Mesodermal cell (in vitro differentiated cells): ENCODE results near the gene CNIH3. TPM values are rescaled to one million over a fixed set of nuclear protein-coding genes. Genes with fewer than 3 reads are reported as not detected.
"Not testable (repeated sequence)": the region's sequence is repeated elsewhere in the genome, so short reads cannot be mapped to it uniquely, and the experiment has no call there.

Experiments used
- H3K27ac ChIP-seq: 2 replicates; pipeline ENCODE4 v1.7.0; 2013; ENCODE audit warnings: mild to moderate bottlenecking, low read depth, low read length, moderate library complexity; ENCODE audit not compliant: severe bottlenecking
- H3K36me3 ChIP-seq: 2 replicates; pipeline ENCODE4 v1.7.1; 2013; ENCODE audit warnings: mild to moderate bottlenecking, low read length, moderate library complexity; ENCODE audit not compliant: control insufficient read depth, insufficient read depth
- H3K4me1 ChIP-seq: one replicate; pipeline ENCODE4 v1.7.1; 2013; ENCODE audit warnings: mild to moderate bottlenecking, low read length; ENCODE audit not compliant: insufficient read depth, control insufficient read depth, poor library complexity, severe bottlenecking
- H3K4me3 ChIP-seq: 2 replicates; pipeline ENCODE4 v1.7.0; 2013; ENCODE audit warnings: low read length, control low read depth, mild to moderate bottlenecking; ENCODE audit not compliant: insufficient read depth, poor library complexity, severe bottlenecking; ENCODE audit errors: extremely low read depth
- H3K9me3 ChIP-seq: 2 replicates; pipeline ENCODE4 v1.7.1; 2013; ENCODE audit warnings: mild to moderate bottlenecking, low read length, moderate library complexity; ENCODE audit not compliant: control insufficient read depth
- WGBS, 2 experiments: methylation state at CpG; one replicate each; pipeline ENCODE4 v1.1.5; 2013; ENCODE audit warnings: missing lambda C conversion rate in 2 of 2; ENCODE audit not compliant: insufficient coverage in 2 of 2; 5-methylcytosine and 5-hydroxymethylcytosine counted together
- polyA plus RNA-seq, 2 experiments: library from polyadenylated mRNA; stranded (reverse); fragments of 50-300 nt; gene quantifications; one replicate each; pipeline ENCODE4 v1.2.3, GENCODE V29; 2013

Gene CNIH3
- 9.1 TPM for polyA plus RNA-seq (2013, experiment 1 of 2)
- polyA plus RNA-seq (2013, experiment 2 of 2): 13.0 TPM

DNA sequence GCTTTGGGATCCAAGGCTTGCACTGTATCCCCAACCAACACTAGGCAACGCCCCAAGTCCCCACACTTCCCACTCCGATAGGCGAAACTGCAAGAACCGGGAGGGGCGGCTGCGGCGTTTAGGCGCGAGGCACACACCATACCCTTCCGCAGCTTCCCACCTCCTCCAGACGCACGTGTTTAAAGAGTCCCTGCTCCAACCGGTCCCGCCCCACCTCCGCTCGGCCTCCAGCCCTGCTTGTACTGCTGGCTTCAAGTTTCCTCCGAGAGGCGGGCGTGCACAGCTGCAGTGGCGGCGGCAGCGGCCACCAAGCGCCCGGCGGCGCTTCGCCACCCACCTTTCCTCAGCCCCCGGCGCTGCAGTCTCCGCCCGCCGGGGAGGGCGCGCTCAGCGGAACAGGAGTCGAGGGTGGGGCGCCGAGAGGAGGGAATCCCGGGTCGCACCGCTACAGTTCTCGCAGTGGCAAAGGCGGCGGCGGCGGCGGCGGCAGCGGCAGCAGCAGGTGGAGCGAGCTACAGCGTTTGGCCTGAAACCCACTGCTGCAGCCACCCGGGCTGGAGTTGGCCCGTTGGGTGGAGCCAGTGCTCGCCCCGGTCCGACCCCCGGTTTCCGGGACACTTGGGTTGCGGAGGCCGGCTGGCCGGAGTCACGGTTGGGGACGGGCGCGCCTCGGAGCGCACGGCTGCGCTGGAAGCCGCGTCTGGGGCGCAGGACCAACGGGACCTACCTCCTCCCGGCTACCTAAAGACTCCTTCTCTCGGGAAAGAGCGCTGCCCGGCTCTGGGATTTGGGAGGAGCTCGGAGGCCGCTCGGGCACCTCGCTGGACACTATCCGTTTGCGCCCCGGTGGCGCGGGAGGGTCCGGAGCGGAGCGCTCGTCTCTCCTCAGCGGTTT is at the start of gene CNIH3:
Gene CNIH3 (plus strand): TSS at position 457 of the 895 bp plus-strand sequence. CDS start 858 bp downstream, outside the sequence.
- Histone ChIP-seq H3K4me3 (peak within 1 kb of the TSS; percentile 59), H3K4me1 (no peaks in the 10 kb centered on the region), H3K36me3 (peaks cover 14% of the 10 kb centered on the region), H3K9me3 (peaks cover 1% of the 10 kb centered on the region), H3K27ac (no peak within 1 kb of the TSS)
- WGBS, 2 experiments: 1 to 3% methylated on average over 55 to 79 of the region's 91 CpGs

DNA sequence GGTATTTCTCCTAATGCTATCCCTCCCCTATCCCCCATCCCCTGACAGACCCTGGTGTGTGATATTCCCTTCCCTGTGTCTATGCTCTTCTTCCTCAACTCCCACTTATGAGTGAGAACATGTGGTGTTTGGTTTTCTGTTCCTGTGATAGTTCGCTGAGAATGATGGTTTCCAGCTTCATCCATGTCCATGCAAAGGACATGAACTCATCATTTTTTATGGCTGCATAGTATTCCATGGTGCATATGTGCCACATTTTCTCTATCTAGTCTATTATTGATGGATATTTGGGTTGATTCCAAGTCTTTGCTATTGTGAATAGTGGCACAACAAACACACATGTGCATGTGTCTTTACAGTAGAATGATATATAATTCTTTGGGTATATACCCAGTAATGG is 49.6 kb upstream of the CNIH3 start:
- not testable (repeated sequence) for H3K4me1 ChIP-seq, H3K4me3 ChIP-seq, H3K27ac ChIP-seq, H3K36me3 ChIP-seq, H3K9me3 ChIP-seq
- 100% methylated on average over 1 of the region's 1 CpG; no CpG with 5 or more reads in 1 of the 2 experiments for WGBS, 2 experiments

DNA sequence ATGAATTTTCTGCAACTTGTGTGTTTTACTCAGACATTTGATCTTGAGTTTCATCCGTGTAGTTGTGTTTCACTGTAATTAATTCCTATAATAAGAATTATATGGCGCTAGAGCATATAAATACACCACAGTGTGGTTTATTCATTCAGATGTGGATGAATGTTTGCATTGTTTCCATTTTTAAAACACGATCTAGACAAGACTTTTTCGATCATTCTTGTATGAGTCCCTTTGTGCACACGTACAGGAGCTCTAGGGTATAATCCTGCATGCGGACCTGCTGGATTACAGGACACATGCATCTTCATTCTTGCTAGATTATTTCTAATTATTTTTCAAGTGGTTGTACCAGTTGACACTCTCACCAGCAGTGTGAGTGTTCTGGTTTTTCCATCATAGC is 46.8 kb upstream of the CNIH3 start:
- no peaks in the 10 kb centered on the region for H3K36me3 ChIP-seq
- H3K4me3 ChIP-seq: no peak overlapping the region
- no peak overlapping the region for H3K27ac ChIP-seq
- H3K4me1 ChIP-seq: no peaks in the 10 kb centered on the region
- WGBS, 2 experiments: 94 to 100% methylated on average over 3 to 5 of the region's 6 CpGs
- H3K9me3 ChIP-seq: no peaks in the 10 kb centered on the region

DNA sequence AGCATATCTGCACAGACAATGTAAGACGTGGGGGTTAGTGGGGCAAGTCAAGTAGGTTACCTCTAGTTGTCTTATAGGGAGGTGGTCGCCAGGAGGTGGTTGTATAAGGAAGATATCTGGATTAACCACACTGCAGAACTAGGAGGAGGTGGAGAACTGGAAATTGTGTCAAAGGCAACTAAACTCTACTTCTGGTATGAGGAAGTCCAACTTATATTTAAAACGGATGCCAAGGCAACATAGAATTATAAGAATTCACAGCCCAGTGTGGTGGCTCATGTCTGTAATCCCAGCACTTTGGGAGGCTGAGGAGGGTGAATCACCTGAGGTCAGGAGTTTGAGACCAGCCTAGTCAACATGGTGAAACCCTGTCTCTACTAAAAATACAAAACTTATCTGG is 44.1 kb upstream of the CNIH3 start:
- H3K4me1 ChIP-seq, H3K36me3 ChIP-seq, H3K9me3 ChIP-seq, H3K4me3 ChIP-seq, H3K27ac ChIP-seq: not testable (repeated sequence)
- WGBS, 2 experiments: 97% methylated on average over 3 of the region's 3 CpGs

DNA sequence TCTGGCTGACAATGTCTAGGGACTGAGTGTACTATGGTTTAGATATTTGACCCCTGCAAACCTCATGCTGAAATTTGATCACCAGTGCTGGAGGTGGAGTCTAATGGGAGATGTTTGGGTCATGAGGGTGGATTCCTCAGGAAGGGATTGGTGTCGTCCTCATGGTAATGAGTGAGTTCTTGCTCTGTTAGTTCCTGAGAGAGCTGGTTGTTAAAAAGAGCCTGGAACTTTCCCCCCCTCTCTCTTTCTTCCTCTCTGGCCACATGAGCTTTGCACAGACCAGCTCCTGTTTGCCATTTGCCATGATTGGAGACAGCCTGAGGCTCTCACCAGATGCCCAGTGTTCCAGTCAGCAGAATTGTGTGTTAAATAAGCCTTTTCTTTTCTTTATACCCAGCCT is 36.6 kb upstream of the CNIH3 start:
- no peak overlapping the region for H3K27ac ChIP-seq
- no peak overlapping the region for H3K4me3 ChIP-seq
- H3K4me1 ChIP-seq: peaks cover 7% of the 10 kb centered on the region
- no peaks in the 10 kb centered on the region for H3K9me3 ChIP-seq
- no peaks in the 10 kb centered on the region for H3K36me3 ChIP-seq
- no CpG with 5 or more reads among the region's 1 CpG for WGBS, 2 experiments

DNA sequence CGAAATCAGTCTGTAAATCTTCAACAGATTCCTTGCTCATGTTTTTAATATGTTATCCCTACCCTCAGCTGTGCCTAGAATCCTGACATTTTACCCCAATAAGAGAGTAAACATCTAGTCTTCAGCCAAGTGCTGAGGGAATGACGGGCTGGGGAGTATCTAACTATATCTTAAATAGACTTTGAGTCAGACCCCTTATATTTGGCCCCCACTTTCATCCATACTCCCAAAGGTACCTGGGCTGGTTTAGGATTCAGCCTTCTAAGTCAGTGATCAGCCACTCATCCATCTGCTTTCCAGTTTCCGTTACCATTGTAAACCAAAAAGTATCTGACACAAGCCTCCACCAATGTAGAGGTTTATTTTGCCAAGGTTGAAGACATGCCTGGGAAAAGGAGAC is 36.1 kb upstream of the CNIH3 start:
- H3K4me3 ChIP-seq: no peak overlapping the region
- 100% methylated on average over 1 of the region's 3 CpGs; no CpG with 5 or more reads in 1 of the 2 experiments for WGBS, 2 experiments
- H3K4me1 ChIP-seq: peaks cover 7% of the 10 kb centered on the region
- H3K36me3 ChIP-seq: no peaks in the 10 kb centered on the region
- H3K9me3 ChIP-seq: no peaks in the 10 kb centered on the region
- H3K27ac ChIP-seq: no peak overlapping the region

DNA sequence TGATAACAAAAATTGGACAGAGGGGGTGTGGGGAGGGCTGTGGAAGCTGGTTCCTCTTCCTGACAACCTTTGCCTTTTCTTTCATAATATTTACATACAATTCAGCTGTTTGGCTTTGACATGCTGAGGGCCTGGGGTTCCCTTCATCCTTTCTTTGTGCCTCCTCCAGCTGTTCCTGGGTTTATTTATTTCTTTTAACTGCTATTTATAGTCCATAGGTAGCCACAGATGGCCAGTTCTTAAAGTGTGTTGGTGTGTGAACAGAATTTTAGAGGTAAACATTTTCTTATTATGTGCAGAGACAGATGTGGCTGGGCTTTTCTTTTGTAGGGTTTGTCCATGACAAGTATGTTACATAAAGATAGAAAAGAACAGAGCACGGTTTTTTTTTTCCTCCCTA is 34.1 kb upstream of the CNIH3 start:
- peaks cover 7% of the 10 kb centered on the region for H3K4me1 ChIP-seq
- no peaks in the 10 kb centered on the region for H3K9me3 ChIP-seq
- no peaks in the 10 kb centered on the region for H3K36me3 ChIP-seq
- H3K27ac ChIP-seq: no peak overlapping the region
- H3K4me3 ChIP-seq: no peak overlapping the region
- WGBS, 2 experiments: no CpG with 5 or more reads among the region's 1 CpG

DNA sequence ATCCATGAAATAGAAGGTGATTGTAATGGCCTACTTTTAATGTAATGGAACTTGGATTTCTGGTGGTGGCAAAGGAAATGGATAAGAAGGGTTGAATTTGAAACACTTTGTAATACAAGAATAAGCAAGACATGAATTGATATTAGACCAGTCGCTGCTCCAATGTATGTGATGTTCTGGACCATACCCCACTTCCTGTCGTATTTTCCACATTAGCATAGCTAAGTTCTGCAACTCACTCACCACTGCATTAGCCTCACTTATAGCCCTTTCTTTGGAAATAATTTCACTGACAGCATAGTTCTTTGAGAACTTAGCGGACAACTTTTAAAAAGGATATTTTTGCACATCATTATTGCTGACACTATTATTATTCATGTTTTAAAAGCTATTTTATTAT is 32.3 kb upstream of the CNIH3 start:
- Histone ChIP-seq H3K4me1 (peaks cover 7% of the 10 kb centered on the region), H3K4me3 (no peak overlapping the region), H3K36me3 (no peaks in the 10 kb centered on the region), H3K27ac (no peak overlapping the region), H3K9me3 (peaks cover 2% of the 10 kb centered on the region)
- 92 to 93% methylated on average over 2 of the region's 3 CpGs for WGBS, 2 experiments

DNA sequence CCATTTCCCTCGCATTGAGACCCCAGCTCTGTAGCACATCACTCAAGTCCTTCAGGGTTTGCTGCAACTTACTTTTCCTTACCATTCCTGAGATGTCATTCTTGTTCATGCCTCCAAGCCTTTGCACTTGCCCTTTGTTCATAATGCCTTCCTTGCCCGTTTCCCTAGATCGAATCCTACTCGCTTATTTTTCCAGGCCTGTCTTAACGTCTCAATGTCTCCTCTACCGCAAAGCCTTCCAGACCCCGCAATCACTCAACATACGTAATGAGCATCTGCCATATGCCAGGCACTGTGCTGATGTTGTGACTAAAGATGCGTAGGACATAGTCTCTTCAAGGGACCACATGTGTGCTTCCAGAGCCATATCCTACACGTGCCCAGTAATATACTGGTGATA is 31.1 kb upstream of the CNIH3 start:
- H3K4me3 ChIP-seq: no peak overlapping the region
- H3K36me3 ChIP-seq: no peaks in the 10 kb centered on the region
- 90 to 95% methylated on average over 6 to 8 of the region's 10 CpGs for WGBS, 2 experiments
- no peak overlapping the region for H3K27ac ChIP-seq
- H3K4me1 ChIP-seq: peaks cover 3% of the 10 kb centered on the region
- peaks cover 4% of the 10 kb centered on the region for H3K9me3 ChIP-seq

DNA sequence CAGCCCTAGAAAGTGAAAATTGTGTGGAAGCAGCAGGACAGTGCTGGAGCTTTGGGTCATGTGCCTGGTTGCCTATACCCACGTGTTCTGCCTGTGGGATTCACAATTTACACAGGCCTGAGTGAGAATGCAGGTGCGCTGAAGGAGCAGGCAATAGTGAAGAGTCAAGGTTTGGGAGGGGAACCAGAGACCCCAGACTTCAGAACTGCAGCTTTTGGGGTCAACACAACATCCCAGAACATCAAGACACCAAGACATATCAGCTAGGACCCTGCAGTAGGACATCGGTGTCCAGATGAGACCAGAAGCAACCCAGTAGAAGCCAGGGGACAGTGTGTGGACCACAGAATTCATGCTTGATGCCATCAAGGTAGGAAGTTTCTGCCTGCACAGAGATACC is 29.1 kb upstream of the CNIH3 start:
- no peak overlapping the region for H3K4me3 ChIP-seq
- no peak overlapping the region for H3K27ac ChIP-seq
- WGBS, 2 experiments: 90 to 95% methylated on average over 3 of the region's 3 CpGs
- peaks cover 4% of the 10 kb centered on the region for H3K9me3 ChIP-seq
- H3K36me3 ChIP-seq: no peaks in the 10 kb centered on the region
- peaks cover 3% of the 10 kb centered on the region for H3K4me1 ChIP-seq

DNA sequence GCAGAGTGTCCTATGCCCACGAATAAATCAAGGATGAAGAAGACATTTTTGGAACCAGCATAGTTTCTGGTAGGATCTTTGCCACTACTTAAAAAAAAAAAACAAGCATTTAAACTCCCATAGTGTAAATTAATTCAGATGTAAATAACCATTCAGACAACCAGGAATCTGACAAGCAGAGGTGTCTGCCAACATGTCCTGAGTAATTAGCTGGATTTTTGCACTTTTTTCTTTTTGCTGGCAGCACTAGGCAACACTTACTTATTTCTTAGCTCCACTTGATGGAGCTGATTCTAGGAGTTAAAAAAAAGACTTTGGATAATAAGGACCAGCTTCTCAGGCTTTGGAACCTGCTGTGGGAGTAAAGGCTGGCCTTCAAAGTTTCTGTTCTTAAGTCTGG is 27.6 kb upstream of the CNIH3 start:
- H3K4me1 ChIP-seq: peaks cover 5% of the 10 kb centered on the region
- WGBS, 2 experiments: 86% methylated on average over 1 of the region's 1 CpG; no CpG with 5 or more reads in 1 of the 2 experiments
- H3K9me3 ChIP-seq: peaks cover 4% of the 10 kb centered on the region
- H3K4me3 ChIP-seq: no peak overlapping the region
- peak overlapping the region; percentile 52 for H3K27ac ChIP-seq
- H3K36me3 ChIP-seq: no peaks in the 10 kb centered on the region
